HG03378 (cell line): Measurements from ENCODE around the gene FCER1G.
A peak's percentile ranks its signal among the peaks of the same experiment; 100 is the strongest.
"Not testable (repeated sequence)": the region's sequence is repeated elsewhere in the genome, so short reads cannot be mapped to it uniquely, and the experiment has no call there.

Source experiments
- ATAC-seq: cut with Tn5 transposase; IDR thresholded peaks from one replicate; pipeline ENCODE4 v1.9.1; 2021; ENCODE audit warnings: mild to moderate bottlenecking, moderate library complexity; ENCODE audit not compliant: unreplicated experiment

The FCER1G gene

DNA sequence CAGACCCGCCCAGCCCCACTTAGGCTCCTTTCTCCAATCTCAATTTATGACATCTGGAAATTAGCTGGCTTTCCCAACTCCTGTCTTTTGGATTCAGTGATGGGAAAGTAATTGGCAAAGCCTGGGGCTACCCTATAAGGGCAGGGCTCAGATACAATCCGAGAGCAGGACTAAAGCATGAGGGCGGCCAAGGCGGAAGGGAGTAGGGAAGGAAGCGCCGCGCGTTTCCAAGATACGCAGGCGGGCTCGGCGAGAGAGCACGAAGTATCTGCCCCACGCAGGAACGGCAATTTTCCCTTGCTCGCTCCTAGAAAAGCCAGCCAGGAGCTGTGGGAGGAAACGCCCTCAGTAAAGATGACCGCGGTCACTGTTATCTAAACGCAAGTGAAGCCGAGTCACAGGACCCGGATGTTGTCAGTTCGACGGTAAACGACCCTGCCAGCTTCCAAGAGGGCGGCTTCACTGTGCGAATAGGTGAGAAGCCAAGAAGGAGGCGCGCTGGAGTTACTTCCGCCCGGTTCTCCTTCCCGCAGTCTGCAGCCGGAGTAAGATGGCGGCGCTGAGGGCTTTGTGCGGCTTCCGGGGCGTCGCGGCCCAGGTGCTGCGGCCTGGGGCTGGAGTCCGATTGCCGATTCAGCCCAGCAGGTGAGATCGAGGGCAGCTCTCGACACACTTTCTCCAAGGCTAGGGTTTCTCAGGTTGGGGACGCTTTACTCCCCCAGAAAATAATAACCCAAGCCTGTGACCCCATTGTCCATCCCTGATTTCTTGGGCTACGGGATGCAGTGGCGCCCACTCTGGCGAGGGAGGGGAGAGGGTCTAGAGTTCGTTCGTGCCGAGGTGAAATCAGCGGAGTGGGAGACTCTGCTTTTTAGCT lies 13.0 kb upstream of the FCER1G start, which contains the start of gene NDUFS2:
Gene NDUFS2, plus strand, starts transcription at position 532 of the 877 bp plus-strand sequence. Its CDS starts 19 bp downstream, at position 551.
- peak; percentile 86 for ATAC-seq

DNA sequence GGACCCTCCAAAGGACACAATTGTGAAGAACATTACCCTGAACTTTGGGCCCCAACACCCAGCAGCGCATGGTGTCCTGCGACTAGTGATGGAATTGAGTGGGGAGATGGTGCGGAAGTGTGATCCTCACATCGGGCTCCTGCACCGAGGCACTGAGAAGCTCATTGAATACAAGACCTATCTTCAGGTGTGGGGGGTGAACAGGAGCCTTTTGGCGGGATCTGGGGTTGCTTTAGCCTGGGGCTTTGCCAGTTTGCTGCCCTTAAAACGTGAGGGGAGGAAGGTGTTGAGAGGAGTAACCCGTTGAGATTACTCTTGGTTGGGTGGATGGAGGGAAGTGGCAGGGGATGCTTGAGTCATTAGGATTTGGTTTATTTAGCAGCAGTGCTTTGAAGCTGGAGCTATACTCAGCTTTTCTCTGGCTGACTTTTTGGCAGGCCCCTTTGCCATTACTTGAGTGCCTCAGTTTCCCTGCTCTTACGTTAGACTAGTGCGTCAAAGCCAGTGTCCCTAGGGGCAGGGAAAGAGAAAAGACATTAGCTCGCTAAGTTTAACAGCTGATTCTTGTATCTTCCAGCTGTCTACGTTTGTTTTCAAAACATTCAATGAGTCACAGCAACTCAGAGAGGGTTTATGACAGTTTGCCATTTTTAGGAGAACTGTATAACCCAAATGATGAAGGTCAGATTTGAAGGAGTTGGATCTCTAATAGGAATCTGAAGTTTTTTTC lies 8.5 kb upstream of the FCER1G start:
- no peak for ATAC-seq

DNA sequence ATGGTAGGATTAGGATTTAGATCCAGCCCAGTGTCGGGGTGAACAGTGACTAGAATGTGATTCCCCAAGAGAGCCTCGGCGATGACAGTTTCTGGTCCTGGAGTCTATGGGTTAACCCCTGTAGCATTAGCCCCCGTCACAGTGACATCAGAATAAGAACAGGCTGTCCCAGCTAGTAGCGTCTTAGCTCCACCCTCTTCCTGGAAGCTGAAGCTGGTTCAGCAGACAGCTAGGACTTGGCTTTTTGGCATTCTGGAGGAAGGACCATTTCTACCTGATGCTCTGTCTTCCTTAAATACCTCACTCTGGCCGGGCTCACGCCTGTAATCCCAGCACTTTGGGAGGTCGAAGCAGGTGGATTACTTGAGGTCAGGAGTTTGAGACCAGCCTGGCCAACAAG lies 7.9 kb upstream of the FCER1G start:
- no peak for ATAC-seq

GRCh38 chr1:161209790-161210409 lies 5.2 kb upstream of the FCER1G start:
- no peak for ATAC-seq

DNA sequence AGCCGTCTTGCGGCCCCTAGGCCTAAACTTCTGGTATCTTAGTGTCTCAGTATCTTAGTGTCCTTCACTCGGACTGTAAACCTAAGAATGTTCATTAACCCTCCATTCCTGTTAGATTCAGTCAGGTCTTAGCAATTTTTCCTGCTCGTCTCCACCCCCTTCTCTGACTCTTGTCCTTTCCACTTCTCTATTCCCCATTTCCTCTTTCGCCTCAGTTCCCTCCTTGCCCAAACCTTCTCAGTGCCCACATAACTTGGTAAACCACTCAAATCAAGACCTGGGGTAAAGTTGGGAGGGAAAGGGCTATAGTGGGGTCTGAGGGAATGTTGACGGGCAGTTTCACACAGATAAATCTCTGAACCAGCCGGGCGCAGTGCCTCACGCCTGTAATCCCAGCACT lies 726 bp upstream of the FCER1G start:
- ATAC-seq, result no peak

GRCh38 chr1:161216945-161217712 lies 2.0 kb downstream of the FCER1G start:
- peak; percentile 88 for ATAC-seq

DNA sequence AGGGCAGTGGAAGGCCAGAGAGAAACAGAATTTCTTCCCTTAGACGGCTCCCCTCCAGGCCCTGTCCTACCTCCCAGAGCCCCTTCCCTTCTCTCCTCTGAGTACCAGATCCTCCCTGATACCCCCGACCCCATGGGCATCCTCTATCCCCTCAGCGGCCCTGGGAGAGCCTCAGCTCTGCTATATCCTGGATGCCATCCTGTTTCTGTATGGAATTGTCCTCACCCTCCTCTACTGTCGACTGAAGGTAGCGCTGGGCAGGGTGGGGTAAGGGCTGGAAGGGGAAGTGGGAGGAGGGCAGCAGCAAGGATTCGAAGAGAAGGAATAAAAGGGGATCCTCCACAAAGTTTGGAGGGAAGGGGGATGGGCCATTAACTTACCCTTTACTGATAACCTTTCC lies 2.7 kb downstream of the FCER1G start:
- no peak for ATAC-seq

- no peak for ATAC-seq
Measured at GRCh38 chr1:161218301-161219077, 3.4 kb downstream of the FCER1G start.

GRCh38 chr1:161219078-161219892 lies 4.2 kb downstream of the FCER1G start:
- ATAC-seq, result no peak

GRCh38 chr1:161220002-161220401 lies 4.9 kb downstream of the FCER1G start:
- no peak for ATAC-seq

- ATAC-seq, result no peak
Measured at GRCh38 chr1:161222175-161223019, 7.3 kb downstream of the FCER1G start.

DNA sequence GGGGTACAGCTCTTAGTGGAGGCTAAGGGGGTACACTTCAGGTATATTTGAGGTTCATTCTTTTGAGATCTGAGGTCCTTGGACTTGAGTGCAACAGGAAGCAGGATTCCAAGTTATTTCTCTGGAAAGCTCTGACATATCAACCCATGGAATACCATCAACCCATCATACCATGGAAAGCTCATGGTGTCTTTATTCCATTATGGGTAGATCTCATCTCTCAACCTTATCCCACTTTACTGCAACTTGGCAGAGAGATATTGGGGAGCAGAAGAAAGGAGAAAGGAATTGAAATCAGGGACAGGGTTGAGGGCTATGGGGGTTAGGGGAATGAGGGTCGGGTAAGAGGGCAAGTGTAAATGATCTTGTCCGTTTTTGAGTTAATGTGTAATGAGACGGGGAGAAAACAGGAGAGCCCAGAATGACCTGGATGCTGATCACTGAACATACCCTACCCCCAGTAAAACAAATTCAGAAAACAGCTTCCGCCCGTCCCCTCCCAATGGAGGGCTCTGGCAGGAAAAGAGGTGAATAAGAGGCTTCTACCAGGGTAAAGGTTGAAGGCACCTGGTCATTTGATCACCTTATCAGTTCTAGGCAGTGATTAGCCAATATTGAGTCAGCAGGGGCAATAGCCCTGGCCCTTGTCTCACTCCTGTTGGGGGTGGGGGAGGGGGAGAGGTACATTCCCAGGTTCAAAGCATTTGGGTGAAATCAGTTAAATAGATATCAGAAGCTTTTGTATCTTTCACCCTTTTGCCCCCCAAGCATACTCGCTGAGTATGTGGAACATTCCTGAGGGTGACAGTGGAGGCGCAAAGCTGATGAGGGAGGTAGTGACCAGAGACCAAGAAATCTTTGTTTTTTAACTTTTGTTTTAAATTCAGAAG lies 9.0 kb downstream of the FCER1G start:
- no peak for ATAC-seq

DNA sequence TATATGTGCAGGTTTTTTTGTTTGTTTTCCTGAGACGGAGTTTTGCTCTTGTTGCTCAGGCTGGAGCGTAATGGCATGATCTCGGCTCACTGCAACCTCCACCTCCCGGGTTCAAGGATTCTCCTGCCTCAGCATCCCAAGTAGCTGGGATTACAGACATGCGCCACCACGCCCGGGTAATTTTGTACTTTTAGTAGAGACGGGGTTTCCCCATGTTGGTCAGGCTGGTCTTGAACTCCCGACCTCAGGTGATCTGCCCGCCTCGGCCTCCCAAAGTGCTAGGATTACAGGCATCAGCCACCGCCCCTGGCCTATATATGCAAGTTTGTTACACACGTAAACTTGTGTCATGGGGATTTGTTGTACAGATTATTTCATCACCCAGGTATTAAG lies 9.6 kb downstream of the FCER1G start:
- ATAC-seq, result not testable (repeated sequence)

GRCh38 chr1:161225178-161225533 lies 10.1 kb downstream of the FCER1G start:
- ATAC-seq, result no peak

DNA sequence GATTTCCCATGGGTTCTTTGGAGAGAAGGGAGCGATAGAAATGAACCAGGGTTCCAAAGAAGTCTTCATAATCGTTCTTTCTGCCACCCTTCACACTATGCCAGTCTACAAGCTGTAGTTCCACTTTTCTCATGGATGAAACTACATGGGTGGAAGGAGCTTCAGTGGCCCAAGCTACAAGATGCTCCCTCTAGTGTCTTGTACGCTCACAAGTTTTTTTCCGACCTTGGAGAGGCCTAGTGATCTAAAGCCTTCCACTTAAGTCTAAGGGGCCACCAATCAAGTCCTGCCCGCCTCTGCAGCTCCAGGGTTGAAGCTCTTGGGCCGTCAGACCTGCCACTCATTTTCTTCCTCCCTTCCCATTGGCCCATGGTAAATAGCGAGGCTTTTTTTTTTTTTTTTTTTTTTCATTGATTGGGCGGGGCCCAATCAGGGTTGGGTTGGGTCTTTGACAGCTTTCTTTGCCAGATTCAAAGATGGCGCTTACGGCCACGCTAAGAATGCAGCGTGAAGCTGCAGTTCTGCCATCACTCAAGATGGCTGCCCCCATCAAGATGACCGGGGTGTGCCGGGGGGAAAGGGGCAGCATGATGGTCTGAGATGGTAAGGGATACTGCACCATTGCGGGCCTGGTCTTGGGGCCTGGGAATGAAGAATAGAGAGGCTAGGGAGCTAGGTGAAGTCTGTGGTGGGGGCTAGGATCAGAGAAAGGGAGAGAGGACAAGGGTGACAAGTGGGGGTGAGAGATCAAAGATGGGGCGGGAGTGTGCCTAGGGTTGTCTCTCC lies 10.6 kb downstream of the FCER1G start, which contains the start of gene TOMM40L:
Gene TOMM40L, plus strand, starts transcription at position 527 of the 786 bp plus-strand sequence. CDS start 430 bp downstream, outside the sequence.
- peak; percentile 89 for ATAC-seq

- no peak for ATAC-seq
Measured at GRCh38 chr1:161226320-161226711, 11.2 kb downstream of the FCER1G start.
